Measurements from ENCODE around the gene ZNF217.
"Not testable (repeated sequence)": the region's sequence is repeated elsewhere in the genome, so short reads cannot be mapped to it uniquely, and the experiment has no call there.

DNA sequence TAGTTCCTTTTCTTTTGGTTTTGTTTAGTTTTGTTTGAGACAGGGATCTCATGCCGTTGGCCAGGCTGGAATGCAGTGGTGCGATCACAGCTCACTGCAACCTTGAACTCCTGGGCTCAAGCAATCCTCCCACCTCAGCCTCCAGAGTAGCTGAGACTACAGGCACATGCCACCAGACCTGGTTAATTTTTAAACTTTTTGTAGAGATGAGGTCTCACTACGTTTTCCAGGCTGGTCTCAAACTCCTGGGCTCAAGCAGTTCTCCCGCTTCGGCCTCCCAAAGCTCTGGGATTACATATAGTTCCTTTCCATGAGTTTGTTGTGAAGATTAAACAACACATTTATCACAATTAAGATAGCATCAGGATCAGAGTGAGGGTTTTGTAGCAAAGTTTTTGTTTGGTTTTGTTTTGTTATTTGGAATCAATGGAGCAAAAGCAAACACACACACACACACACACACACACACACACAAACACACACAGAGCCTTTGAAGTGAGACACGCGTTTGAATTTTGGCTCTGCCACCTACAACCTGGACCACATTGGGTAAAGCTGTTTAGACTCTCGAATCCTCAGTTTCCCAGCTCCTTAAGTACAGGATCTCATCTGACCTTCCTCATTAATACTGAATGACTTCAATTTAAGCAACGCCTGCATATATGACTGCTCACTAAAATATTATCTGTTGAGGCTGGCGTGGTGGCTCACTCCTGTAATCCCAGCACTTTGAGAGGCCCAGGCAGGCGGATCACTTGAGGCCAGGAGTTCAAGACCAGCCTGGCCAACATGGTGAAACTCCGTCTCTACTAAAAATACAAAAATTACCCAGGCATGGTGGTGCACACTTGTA lies 41.7 kb downstream of the ZNF217 start:
- TF ChIP-seq, protein P1, sequence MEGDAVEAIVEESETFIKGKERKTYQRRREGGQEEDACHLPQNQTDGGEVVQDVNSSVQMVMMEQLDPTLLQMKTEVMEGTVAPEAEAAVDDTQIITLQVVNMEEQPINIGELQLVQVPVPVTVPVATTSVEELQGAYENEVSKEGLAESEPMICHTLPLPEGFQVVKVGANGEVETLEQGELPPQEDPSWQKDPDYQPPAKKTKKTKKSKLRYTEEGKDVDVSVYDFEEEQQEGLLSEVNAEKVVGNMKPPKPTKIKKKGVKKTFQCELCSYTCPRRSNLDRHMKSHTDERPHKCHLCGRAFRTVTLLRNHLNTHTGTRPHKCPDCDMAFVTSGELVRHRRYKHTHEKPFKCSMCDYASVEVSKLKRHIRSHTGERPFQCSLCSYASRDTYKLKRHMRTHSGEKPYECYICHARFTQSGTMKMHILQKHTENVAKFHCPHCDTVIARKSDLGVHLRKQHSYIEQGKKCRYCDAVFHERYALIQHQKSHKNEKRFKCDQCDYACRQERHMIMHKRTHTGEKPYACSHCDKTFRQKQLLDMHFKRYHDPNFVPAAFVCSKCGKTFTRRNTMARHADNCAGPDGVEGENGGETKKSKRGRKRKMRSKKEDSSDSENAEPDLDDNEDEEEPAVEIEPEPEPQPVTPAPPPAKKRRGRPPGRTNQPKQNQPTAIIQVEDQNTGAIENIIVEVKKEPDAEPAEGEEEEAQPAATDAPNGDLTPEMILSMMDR (IDR thresholded peaks at IDR 0.05; ENCODE audit: extremely low read depth in 1 of 2, insufficient read depth in 1 of 2, low read depth in 1 of 2, low read length in 2 of 2), result not testable (repeated sequence)
- not testable (repeated sequence) for TF ChIP-seq POLR2A (IDR thresholded peaks at IDR 0.05; ENCODE audit: low read depth, low read length); FOS (IDR thresholded peaks at IDR 0.05; ENCODE audit: borderline replicate concordance, insufficient read depth, low read length); JUN (IDR thresholded peaks at IDR 0.05; ENCODE audit: borderline replicate concordance, insufficient read depth, insufficient read length, low read depth); POLR2AphosphoS5 (IDR thresholded peaks at IDR 0.05; ENCODE audit: insufficient read depth, low read depth, low read length); EZH2 (IDR thresholded peaks at IDR 0.05; ENCODE audit: borderline replicate concordance, low read depth, low read length, severe bottlenecking)
- TF ChIP-seq, protein P2, sequence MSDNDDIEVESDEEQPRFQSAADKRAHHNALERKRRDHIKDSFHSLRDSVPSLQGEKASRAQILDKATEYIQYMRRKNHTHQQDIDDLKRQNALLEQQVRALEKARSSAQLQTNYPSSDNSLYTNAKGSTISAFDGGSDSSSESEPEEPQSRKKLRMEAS (IDR thresholded peaks at IDR 0.05; ENCODE audit: insufficient read depth, insufficient read length), result not testable (repeated sequence)

Measured in endothelial cell of umbilical vein (primary cell).